ENCODE measurements around the gene EPHB6.

DNA sequence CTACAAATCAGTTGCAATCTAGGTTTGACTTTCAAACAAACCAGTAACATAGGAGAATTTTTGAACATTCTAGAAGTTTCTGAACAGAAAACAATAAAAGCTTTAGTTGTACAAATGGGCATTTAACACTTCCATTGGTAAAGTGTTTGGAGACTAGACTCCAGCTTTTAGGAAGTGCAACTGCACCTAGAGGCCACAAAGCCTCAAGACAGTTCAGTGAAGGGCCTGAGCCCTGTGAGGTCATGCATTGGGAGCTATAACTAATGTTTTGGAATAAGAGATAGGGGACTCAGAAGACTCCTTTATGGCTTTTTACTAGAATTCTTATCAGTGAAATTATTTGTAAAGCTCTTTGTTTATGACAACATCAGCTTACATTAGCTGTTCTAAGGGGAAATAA, 3.0 kb upstream of the EPHB6 start:
- TF ChIP-seq EP300 (IDR thresholded peaks at IDR 0.05) (no peak), CTCF (IDR thresholded peaks at IDR 0.05) (no peak)

Measured in upper lobe of left lung (tissue), 4 donors.